ENCODE measurements around the gene CLN6. TPM values are rescaled to one million over a fixed set of nuclear protein-coding genes. Genes with fewer than 3 reads are reported as not detected.

CLN6 gene
- total RNA-seq, 2 experiments from 2014 or later, result 60.2 to 117 TPM

- Histone ChIP-seq H3K9me2 (ENCODE audit: insufficient read depth, low read length) (no peaks in the 10 kb centered on the region), H3K4me3 (ENCODE audit: low read depth, low read length, poor library complexity, severe bottlenecking) (no peak overlapping the region), H2AFZ (ENCODE audit: low read length) (no peak overlapping the region), H3K79me2 (ENCODE audit: insufficient read depth, low read depth, low read length) (no peaks in the 10 kb centered on the region), H3K4me2 (ENCODE audit: low read length) (no peak overlapping the region), H3K9me3 (ENCODE audit: low read length) (no peaks in the 10 kb centered on the region), H4K20me1 (ENCODE audit: insufficient read depth, low read length) (no peaks in the 10 kb centered on the region), H3K27ac (ENCODE audit: low read depth, low read length, poor library complexity, severe bottlenecking) (no peak overlapping the region), H3K4me1 (ENCODE audit: insufficient read depth, low read length, poor library complexity, severe bottlenecking) (no peaks in the 10 kb centered on the region), H3K36me3 (ENCODE audit: insufficient read depth, low read length) (peaks cover 79% of the 10 kb centered on the region)
- no peak for DNase-seq (ENCODE audit: low spot score)
- BruUV-seq (replicated peaks), result no TSS peak
- POLR2A ChIA-PET, result no interaction called here
- CTCF ChIA-PET (ENCODE audit: unreplicated experiment), result no interaction called here
- no peak for TF ChIP-seq EZH2phosphoT487 (IDR thresholded peaks at IDR 0.05; ENCODE audit: borderline replicate concordance, low read depth, low read length)
- TF ChIP-seq CTCF (conservative IDR thresholded peaks at IDR 0.05; ENCODE audit: low read length), result no peak
- intact Hi-C loops (cut with micrococcal nuclease; ENCODE audit: unreplicated experiment), result no loop called here
These were observed 51.8 kb downstream of the CLN6 start for GRCh38 chr15:68177742-68178141.

- H3K4me1 ChIP-seq (ENCODE audit: insufficient read depth, low read length, poor library complexity, severe bottlenecking), result no peaks in the 10 kb centered on the region
- intact Hi-C loops (cut with micrococcal nuclease; ENCODE audit: unreplicated experiment), result no loop called here
- H3K79me2 ChIP-seq (ENCODE audit: insufficient read depth, low read depth, low read length), result no peaks in the 10 kb centered on the region
- no peak overlapping the region for H3K4me3 ChIP-seq (ENCODE audit: low read depth, low read length, poor library complexity, severe bottlenecking)
- no peaks in the 10 kb centered on the region for H4K20me1 ChIP-seq (ENCODE audit: insufficient read depth, low read length)
- DNase-seq (ENCODE audit: low spot score), result no peak
- peaks cover 74% of the 10 kb centered on the region for H3K36me3 ChIP-seq (ENCODE audit: insufficient read depth, low read length)
- CTCF ChIA-PET (ENCODE audit: unreplicated experiment), result no interaction called here
- POLR2A ChIA-PET, result interaction anchor here (0.7 to 1.0 kb wide), 2 partner anchors 27 to 815 kb away, joined by 3 to 5 read pairs; no protein-coding TSS in a partner anchor
- H2AFZ ChIP-seq (ENCODE audit: low read length), result no peak overlapping the region
- H3K4me2 ChIP-seq (ENCODE audit: low read length), result no peak overlapping the region
- no peak overlapping the region for H3K27ac ChIP-seq (ENCODE audit: low read depth, low read length, poor library complexity, severe bottlenecking)
- BruUV-seq (replicated peaks), result no TSS peak
- H3K9me2 ChIP-seq (ENCODE audit: insufficient read depth, low read length), result no peaks in the 10 kb centered on the region
- TF ChIP-seq EZH2phosphoT487 (IDR thresholded peaks at IDR 0.05; ENCODE audit: borderline replicate concordance, low read depth, low read length), result no peak
- TF ChIP-seq CTCF (conservative IDR thresholded peaks at IDR 0.05; ENCODE audit: low read length), result no peak
- no peaks in the 10 kb centered on the region for H3K9me3 ChIP-seq (ENCODE audit: low read length)
These were observed 52.9 kb downstream of the CLN6 start for GRCh38 chr15:68176601-68177000.

- Histone ChIP-seq H4K20me1 (ENCODE audit: insufficient read depth, low read length) (no peaks in the 10 kb centered on the region), H3K9me3 (ENCODE audit: low read length) (no peaks in the 10 kb centered on the region), H3K79me2 (ENCODE audit: insufficient read depth, low read depth, low read length) (no peaks in the 10 kb centered on the region), H3K27ac (ENCODE audit: low read depth, low read length, poor library complexity, severe bottlenecking) (no peak overlapping the region), H3K9me2 (ENCODE audit: insufficient read depth, low read length) (no peaks in the 10 kb centered on the region), H2AFZ (ENCODE audit: low read length) (no peak overlapping the region), H3K4me3 (ENCODE audit: low read depth, low read length, poor library complexity, severe bottlenecking) (no peak overlapping the region), H3K4me1 (ENCODE audit: insufficient read depth, low read length, poor library complexity, severe bottlenecking) (no peaks in the 10 kb centered on the region), H3K4me2 (ENCODE audit: low read length) (no peak overlapping the region), H3K36me3 (ENCODE audit: insufficient read depth, low read length) (peaks cover 64% of the 10 kb centered on the region)
- CTCF ChIA-PET (ENCODE audit: unreplicated experiment), result no interaction called here
- no TSS peak for BruUV-seq (replicated peaks)
- intact Hi-C loops (cut with micrococcal nuclease; ENCODE audit: unreplicated experiment), result no loop called here
- TF ChIP-seq EZH2phosphoT487 (IDR thresholded peaks at IDR 0.05; ENCODE audit: borderline replicate concordance, low read depth, low read length) (no peak), CTCF (conservative IDR thresholded peaks at IDR 0.05; ENCODE audit: low read length) (no peak)
- POLR2A ChIA-PET, result interaction anchor here (0.8 to 1.3 kb wide), 4 partner anchors 9 to 327 kb away, joined by 3 to 4 read pairs (median 4); no protein-coding TSS in a partner anchor
- no peak for DNase-seq (ENCODE audit: low spot score)
These were observed 54.0 kb downstream of the CLN6 start for GRCh38 chr15:68175526-68175925.
